NCI-H345 treated with DMSO at 0.1 percent for 48 hours (cell line): ENCODE data around the gene SMIM8.

Experiments used
- DNase-seq: peaks from one replicate; lab custom pipeline; 2025; ENCODE audit not compliant: unreplicated experiment; lab: John Stamatoyannopoulos, UW

SMIM8 gene

GRCh38 chr6:87333591-87334181, 11.3 kb downstream of the SMIM8 start:
- no peak for DNase-seq

GRCh38 chr6:87334683-87335082, 12.3 kb downstream of the SMIM8 start:
- no peak for DNase-seq

GRCh38 chr6:87336367-87336766, 14.0 kb downstream of the SMIM8 start:
- no peak for DNase-seq

DNA sequence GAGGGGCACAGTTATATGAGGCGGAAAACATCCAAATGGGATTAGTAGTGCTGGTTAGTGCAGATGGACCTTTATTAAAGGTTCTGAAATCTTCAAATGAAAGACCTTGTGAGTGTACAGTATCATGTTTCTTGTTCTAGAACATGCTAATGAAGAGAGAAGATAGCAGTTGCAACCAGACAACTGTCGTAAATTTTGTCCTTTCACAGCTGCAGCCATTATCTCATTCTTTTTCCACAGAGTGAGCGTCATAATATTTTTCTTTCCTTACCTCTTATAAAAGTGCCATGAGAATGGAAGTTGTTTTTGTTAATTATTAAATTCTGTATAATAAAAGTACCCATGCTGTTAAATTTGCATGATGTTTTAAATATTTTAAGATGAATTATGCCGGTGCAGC, 17.8 kb downstream of the SMIM8 start:
- DNase-seq = no peak

GRCh38 chr6:87341158-87341557, 18.8 kb downstream of the SMIM8 start:
- DNase-seq = no peak

- DNase-seq = no peak
These were observed 19.5 kb downstream of the SMIM8 start for GRCh38 chr6:87341899-87342298.

DNA sequence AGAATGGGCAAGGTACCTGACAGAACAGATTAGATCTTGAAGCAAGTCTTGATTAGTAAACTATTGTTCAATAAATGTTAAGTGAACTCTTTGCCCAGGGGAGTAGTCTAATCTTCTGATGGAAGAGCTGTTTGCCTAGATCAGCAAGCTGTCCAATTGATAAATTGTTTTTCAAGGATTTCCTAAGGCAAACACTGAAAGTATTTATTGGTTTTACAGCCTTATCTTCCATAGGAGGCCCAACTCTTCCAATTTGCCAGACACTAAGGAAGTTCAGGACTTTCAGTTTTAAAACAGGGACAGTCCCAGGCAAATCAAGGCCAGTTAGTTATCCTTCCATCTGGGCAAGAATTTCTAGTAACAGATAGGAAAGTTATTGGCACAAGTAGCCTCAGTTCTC, 20.4 kb downstream of the SMIM8 start:
- no peak for DNase-seq

GRCh38 chr6:87344731-87345130, 22.3 kb downstream of the SMIM8 start, which contains the start of gene C6orf163:
Gene C6orf163, plus strand, starts transcription at chr6:87344813. Its CDS starts 287 bp downstream, at chr6:87345100.
- no peak for DNase-seq

- no peak for DNase-seq
These were observed 24.3 kb downstream of the SMIM8 start for GRCh38 chr6:87346700-87347099.

- no peak for DNase-seq
These were observed 27.5 kb downstream of the SMIM8 start for GRCh38 chr6:87349896-87350295.

GRCh38 chr6:87350516-87350915, 28.1 kb downstream of the SMIM8 start:
- DNase-seq = no peak

GRCh38 chr6:87351583-87351982, 29.2 kb downstream of the SMIM8 start:
- DNase-seq = no peak

GRCh38 chr6:87356181-87356580, 33.8 kb downstream of the SMIM8 start:
- DNase-seq = no peak

GRCh38 chr6:87357479-87358196, 35.2 kb downstream of the SMIM8 start:
- no peak for DNase-seq

- no peak for DNase-seq
These were observed 42.3 kb downstream of the SMIM8 start for GRCh38 chr6:87364602-87365252.

DNA sequence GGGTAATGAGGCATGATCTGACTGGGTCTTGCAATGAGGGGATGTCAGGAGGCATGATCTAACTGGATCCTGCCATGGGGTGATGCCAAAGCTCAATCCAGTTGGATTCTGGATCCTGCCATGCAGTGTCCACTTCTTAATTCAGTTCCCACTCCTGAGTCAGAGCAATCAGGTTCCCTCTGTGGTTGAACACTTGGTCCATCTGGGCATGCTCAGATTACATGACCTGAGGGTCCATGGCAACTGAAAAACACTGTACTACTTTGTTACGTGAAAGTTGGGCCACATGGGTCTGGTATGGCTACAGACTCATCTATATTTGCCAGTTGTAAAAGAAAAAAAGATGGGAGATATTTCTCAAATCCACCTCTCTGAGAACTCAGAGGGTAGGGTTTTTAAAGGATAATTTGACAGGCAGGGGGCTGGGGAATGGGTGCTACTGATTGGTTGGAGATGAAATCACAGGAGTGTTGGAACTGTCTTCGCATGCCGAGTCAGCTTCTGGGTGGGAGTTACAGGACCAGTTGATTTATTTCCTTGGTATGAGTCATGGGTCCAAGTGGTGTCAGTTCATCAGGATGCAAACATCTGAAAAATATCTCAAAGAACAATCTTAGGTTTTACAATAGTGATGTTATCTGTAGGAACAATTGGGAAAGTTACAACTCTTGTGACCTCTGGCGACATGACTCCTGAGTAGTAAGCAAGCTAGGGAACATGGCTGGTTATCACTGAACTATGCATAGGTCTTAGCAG, 43.9 kb downstream of the SMIM8 start:
- no peak for DNase-seq

DNA sequence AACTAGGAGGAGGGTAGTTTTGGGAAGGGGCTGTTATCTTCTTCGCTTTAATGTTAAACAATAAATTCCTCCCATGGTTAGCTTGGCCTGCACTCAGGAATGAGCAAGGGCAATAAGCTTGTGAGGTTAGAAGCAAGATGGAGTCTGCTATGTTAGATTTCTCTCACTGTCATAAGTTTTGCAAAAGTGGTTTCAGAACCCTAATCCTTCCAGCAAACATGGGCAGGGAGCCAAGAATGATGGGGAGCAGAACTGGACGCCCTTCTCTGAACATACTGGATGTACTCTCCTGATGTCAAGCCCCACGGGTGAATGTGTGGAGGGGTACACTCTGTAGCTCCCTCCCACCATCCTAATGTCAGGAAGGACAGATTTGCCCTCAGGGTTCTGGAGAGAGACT, 44.5 kb downstream of the SMIM8 start:
- no peak for DNase-seq

GRCh38 chr6:87373377-87373776, 51.0 kb downstream of the SMIM8 start:
- DNase-seq = no peak

DNA sequence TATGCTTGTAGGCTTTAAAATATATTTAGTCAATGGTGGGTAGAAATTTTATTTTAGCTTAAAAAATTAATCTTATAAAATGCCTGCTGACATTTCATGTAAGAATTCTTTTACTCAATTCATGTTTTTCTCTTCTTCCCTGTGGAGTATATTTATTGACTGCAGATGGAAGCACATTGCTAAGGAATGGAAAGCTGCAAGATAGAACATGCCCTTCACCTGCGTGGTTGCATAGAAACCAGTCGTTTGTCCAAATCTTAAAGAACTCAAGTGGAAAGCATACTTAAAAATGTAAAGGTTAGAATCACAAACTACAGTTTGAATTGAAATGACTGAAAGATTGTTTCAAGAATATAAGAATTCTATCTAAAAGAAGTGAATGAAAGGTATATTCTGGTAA, 52.9 kb downstream of the SMIM8 start:
- DNase-seq = no peak

GRCh38 chr6:87376643-87377042, 54.3 kb downstream of the SMIM8 start:
- no peak for DNase-seq

DNA sequence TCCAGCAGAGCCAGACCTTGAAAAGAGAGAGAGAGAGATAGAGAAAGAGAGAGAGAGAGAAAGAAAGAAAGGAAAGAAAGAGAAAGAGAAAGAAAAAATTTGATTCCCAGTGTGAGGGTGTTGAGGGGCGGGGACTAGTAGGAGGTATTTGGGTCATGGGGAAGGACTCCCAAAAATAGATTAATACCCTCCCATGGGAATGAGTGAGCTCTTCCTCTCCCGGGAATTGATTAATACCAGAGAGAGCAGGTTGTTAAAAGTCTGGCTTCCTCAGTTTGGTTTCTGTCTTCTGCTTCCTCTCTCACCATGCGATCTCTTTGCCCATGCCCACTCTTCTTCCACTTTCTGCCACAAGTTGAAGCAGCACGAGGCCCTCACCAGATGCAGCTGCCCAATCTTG, 56.6 kb downstream of the SMIM8 start:
- no peak for DNase-seq

GRCh38 chr6:87382861-87383260, 60.5 kb downstream of the SMIM8 start:
- DNase-seq = no peak
